Esophagus mucosa (tissue), 1 donor: Measurements from ENCODE around the gene ARHGEF19. TPM values are rescaled to one million over a fixed set of nuclear protein-coding genes. Genes with fewer than 3 reads are reported as not detected.
"Not testable (repeated sequence)": the region's sequence is repeated elsewhere in the genome, so short reads cannot be mapped to it uniquely, and the experiment has no call there.

ENCODE experiments used
- ATAC-seq: fragments of 200-7000 bp; cut with Tn5 transposase; one replicate; pipeline ENCODE4 v1.9.1; 2020
- total RNA-seq: library from RNA; stranded (reverse); gene quantifications from one replicate; pipeline ENCODE4 v1.2.4, GENCODE V29; 2023
- donor health status: DM: yes; HTN: yes; CAD: no.

Gene ARHGEF19
- total RNA-seq: 21.9 TPM

DNA sequence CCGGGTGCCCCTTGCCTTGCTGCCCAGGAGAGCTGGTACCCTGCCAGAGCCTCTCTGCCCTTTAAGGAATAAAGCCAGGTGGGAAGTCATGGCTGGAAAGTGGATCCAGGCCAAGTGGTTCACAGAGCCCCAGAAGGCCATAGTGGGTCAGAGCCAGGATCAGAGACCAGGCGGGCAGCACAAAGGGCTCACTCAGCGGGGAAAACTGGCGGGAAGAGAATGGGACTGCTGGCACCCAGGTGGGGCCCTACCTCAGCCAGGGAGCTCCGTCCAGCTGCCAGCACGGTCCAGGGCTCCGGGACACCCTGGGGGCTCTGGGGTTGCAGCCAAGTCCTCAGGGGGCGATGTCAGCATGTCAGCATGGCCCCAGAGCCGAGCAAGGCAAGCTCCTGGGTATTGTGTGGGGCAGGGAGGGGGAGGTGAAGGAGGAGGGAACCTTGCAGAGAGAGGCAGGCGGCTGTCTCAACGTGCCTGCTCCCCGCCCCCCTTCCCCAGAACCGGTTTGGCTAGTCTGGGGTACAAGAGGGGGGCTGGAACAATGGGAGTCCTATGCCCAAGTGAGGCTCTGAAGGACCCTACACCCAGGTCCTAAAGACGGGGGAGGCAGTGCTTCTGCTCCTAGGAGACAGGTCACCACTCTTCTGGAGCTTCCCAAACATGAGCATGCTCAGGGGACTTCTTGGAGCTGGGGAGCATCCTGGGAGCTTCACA lies at the start of gene ARHGEF19:
ARHGEF19 (minus strand) TSS at position 402 of the 711 bp plus-strand sequence. CDS start 3,598 bp downstream, outside the sequence.
- no peak for ATAC-seq

DNA sequence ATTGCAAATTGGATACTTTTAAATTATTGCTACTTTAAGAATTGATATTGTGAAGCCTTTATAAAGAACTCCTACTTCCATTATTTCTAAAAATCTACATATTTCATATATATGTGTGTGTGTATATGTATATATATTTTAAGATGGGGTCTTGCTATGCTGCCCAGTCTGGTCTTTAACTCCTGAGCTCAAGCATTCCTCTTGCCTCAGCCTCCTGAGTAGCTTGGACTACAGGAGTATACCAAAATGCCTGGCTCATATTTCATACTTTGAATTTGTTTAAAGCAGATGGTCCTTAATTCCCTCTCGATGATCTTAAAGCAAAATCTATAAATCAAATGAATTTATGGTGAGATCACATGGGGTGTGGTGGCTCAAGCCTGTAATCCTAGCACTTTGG lies 49.6 kb upstream of the ARHGEF19 start:
- ATAC-seq: no peak

GRCh38 chr1:16260814-16261213 lies 48.4 kb upstream of the ARHGEF19 start:
- ATAC-seq: no peak

DNA sequence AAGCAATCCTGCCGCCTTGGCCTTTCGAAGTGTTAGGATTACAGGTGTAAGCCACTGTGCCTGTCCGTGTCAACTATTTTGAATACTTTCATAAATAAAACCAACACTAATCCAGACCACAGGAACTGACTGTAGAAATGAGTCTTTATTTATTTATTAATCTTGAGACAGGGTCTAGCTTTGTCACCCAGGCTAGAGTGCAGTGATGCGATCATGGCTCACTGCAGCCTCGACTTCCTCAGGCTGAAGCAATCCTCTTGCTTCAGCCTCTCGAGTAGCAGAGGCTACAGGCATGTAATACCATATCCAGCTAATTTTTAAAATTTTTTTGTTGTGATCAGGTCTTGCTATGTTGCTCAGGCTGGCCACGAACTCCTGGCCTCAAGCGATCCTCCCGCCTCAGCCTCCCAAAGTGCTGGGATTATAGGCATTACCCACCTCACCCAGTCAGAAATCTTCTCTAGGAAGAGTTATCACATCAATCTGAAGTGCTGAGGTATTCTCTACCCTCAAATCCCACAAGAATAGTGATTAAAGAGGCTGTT lies 46.2 kb upstream of the ARHGEF19 start:
- ATAC-seq: no peak

GRCh38 chr1:16257968-16258367 lies 45.5 kb upstream of the ARHGEF19 start:
- ATAC-seq: no peak

DNA sequence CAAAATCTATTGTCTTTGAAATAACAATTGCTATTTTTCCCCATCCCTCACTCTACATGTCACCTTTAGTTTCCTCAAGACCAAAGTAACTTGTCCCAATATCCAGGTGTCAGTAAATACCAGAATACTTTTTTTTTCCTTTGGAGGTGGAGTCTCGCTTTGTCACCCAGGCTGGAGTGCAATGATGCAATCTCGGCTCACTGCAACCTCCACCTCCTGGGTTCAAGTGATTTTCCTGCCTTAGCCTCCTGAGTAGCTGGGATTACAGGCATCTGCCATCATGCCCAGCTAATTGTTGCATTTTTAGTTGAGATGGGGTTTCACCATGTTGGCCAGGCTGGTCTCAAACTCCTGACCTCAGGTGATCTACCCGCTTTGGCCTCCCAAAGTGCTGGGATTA lies 45.1 kb upstream of the ARHGEF19 start:
- not testable (repeated sequence) for ATAC-seq

DNA sequence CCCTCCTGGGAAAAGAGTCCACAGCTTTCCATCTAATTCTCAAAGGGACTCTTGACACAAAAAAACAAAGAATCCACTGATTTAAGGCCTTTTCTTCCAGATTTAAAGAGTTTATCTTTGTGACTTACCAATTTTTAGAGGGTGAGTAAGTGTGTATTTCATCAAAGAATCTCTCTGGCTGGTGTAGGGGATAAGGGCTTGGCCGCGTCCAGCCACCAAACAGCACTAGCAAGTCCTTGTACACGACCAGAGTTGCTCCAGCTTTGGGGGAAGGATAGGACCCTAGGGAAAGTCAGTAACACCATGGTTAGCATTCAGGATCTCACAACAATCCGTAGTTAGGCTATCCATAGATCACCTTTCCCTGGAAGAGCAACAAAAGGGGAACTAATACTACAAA lies 44.0 kb upstream of the ARHGEF19 start:
- ATAC-seq: no peak

GRCh38 chr1:16254263-16254928 lies 41.9 kb upstream of the ARHGEF19 start:
- ATAC-seq: no peak

- no peak for ATAC-seq
These were observed 41.0 kb upstream of the ARHGEF19 start for GRCh38 chr1:16253332-16253922.

DNA sequence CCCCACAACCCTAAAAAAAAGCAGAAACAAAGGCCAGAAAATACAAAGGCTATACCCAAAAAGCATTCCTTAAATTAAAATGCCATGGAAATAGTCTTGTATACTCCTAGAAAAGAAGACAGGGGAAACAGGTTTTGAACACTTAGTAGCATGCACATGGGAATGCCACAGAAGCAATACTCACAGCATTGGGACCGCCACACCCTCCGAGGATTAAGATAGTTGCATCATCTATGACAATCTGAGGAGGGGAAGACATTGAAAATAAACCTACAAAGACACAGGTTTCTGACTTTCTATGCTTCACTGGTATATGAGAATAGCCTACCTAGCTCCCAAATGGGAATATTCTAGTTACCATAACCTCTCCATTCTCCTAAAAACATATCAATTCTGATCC lies 40.5 kb upstream of the ARHGEF19 start:
- ATAC-seq: peak; percentile 76

- ATAC-seq: no peak
These were observed 38.9 kb upstream of the ARHGEF19 start for GRCh38 chr1:16251381-16251780.

DNA sequence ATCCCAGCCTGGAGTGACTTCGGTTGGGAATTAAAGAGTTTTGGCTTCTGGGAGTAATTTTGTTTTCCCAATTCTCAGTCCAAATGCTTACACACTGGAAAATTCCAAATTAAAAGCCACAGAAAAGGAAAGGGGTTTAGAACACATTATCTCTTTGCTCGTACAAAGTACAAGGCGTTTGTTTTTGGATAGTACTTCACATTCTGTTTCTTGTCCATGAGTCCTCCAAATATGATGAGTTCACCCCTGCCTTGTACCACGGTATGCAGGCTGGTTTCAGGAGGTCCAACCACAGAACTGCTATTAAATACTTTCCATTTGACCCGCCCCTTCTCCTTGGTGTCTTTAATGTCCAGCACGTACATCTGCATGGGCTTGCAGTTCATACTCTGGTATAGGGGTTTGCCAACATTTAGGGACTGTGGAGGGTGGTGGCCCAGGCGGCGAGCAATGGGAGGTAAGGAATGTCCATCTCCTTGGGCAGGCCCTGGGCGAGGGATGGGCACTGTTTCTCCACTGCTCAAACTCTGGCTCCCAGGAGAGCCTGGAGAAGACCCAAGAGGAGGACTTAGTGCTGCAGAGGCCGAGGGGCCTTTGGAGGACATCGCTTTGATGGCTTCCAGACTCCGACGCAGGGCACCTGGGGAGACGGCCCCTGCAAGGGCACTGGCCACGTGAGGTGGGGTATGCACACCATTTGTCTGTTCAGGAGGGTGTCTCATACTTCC lies 38.2 kb upstream of the ARHGEF19 start:
- no peak for ATAC-seq

DNA sequence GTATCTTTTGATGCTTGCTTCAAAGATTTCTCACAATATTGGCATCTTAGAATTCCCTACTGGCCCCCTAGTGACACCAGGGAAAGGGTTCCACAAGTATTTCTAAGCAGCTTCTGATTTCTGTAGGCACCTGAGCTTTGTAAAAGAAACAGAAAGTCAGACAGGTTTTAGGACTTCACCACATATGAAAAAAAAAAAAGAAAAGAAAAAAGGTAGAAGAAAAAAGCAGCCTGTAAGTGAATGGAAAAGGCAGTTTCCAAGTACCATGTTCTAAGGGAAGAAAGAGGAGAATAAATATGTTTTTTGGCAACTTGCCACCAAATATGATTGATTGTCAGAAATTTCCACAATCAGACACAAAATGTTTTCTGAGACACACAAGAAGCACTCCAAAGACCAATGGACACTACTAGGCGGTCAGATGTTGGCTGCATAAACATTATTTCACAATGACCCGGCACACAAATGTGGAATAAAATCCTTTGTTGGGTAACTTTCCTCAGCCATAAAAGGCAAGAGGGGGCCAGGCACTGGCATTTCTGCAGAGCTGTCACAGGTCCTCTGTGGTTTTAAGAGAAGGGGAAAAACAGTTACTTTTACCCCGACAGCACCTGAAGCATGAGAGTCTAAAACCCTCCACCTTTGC lies 37.3 kb upstream of the ARHGEF19 start:
- no peak for ATAC-seq

DNA sequence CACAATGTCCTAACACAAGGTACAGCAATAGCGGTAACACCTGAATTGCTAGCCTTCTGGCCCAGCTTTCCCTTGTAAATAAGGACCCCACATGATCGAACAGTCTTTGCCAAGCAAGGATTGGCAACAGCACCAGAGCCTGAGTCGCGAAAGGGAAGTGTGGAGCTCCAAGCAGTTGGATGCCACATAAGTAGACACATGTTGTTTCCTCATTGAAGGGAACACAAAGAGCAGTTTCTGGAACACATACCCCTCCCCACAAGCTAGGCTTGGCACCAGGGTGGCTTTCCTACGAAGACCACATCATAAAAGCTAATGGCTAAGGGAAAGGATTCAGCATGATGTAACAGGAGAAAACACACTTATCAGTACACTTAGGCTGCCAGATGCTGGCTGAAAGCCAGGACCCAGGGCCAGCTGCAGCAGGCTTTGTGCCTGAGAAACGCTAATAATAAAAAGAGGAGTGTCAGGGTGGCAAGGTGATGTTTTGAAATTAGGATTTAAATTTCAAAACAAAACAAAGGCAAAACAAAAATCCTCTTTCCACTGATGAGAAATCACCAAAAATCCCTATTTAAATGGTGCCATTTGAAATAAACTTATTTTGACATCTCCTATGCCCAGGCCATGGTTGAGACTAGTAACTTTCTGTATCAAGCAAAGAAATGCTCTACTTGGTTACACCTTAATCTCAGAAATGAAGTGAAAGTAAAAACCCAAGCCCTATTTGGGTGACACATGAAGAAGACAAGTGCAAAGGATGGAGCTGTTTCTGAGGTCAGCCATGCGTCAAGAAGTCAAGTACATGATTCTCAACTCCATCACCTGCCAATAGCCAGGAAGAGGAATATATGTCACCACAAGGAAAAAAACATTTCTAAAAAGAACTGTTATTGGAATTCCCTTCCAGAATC lies 36.4 kb upstream of the ARHGEF19 start:
- ATAC-seq: peak; percentile 25

DNA sequence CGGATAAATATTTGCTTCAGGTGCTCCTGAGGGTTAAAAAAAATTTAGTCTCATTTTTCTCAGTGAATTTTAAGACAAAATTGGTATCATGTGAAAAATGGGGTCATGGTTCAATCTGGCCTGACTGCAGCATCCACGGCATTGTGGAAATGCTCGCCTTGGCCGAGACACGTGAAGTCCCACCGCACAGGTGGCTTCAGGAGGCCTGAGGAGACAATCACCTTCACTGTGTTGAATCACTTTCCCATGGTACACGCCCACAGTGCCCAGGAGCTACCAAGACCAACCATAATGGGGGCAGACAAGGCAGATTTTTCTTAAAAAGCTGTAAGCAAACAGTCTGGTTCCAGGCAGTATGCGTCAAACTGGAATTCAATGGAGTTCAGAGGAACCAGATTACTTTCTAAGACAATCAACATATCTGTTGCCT lies 35.6 kb upstream of the ARHGEF19 start:
- ATAC-seq: no peak

- ATAC-seq: no peak
These were observed 35.0 kb upstream of the ARHGEF19 start for GRCh38 chr1:16247441-16247840.

DNA sequence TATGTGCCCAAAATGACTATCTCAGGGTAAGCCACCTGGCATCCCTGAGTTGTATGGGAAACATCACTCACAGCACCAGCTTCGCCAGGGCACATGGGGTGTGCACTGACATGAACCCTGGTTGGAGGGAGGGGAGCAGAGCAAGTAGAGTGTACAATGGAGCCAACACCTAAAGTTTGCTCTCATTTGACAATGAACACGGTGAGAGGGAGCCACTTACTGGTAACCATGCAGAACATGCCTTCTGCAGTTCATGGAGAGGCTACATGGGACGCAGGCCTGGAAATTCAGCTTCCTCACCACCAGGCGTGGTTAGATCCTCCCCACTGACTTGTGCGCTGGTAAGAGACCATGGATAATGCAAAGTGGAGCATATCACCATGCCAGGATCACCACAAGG lies 34.5 kb upstream of the ARHGEF19 start:
- ATAC-seq: peak; percentile 12

- ATAC-seq: not testable (repeated sequence)
These were observed 33.8 kb upstream of the ARHGEF19 start for GRCh38 chr1:16246239-16246638.

- ATAC-seq: no peak
These were observed 33.2 kb upstream of the ARHGEF19 start for GRCh38 chr1:16245476-16246196.

GRCh38 chr1:16244650-16245285 lies 32.3 kb upstream of the ARHGEF19 start:
- ATAC-seq: no peak
